Esophagus muscularis mucosa (tissue), 4 donors: ENCODE results near the gene AHNAK2. TPM values are rescaled to one million over a fixed set of nuclear protein-coding genes. Genes with fewer than 3 reads are reported as not detected.

ENCODE experiments used
- DNase-seq: peaks from one replicate; pipeline ENCODE4 v3.0.0-alpha.2; 2017; ENCODE audit errors: extremely low spot score
- H3K27ac ChIP-seq, 4 donors: fragments of 200-600 bp; sonication (generic); replicated peaks in 1 of 4; 1 replicate in 3 of 4; 2 replicates in 1 of 4; pipeline ENCODE4 v1.5.1; 2016 to 2019; ENCODE audit warnings: mild to moderate bottlenecking in 1 of 4
- H3K27me3 ChIP-seq, 4 donors: fragments of 200-600 bp; sonication (generic); one replicate each; pipeline versions ENCODE4 v1.5.1 to v1.6.0; 2016 to 2019
- H3K36me3 ChIP-seq, 4 donors: fragments of 200-600 bp; sonication (generic); one replicate each; pipeline ENCODE4 v1.5.1; 2016 to 2019
- H3K4me1 ChIP-seq, 4 donors: fragments of 200-600 bp; sonication (generic); one replicate each; pipeline ENCODE4 v1.5.1; 2016 to 2019
- H3K4me3 ChIP-seq, 4 donors: fragments of 200-600 bp; sonication (generic); 1 replicate in 2 of 4; 2 replicates in 2 of 4; pipeline ENCODE4 v1.5.1; 2016 to 2019; ENCODE audit warnings: mild to moderate bottlenecking in 4 of 4, moderate library complexity in 1 of 4
- H3K9me3 ChIP-seq, 4 donors: fragments of 200-600 bp; sonication (generic); 1 replicate in 3 of 4; 2 replicates in 1 of 4; pipeline ENCODE4 v1.5.1; 2016 to 2019
- CTCF ChIP-seq, 3 experiments: fragments of 200-600 bp in 2 of 3; fragments of 450-650 bp in 1 of 3; sonication (generic) in 2 of 3; IDR thresholded peaks; one replicate each; pipeline ENCODE4 v1.5.1; 2017 to 2019; ENCODE audit warnings: antibody characterized with exemption in 3 of 3, mild to moderate bottlenecking in 2 of 3, moderate library complexity in 1 of 3
- EP300 ChIP-seq: sonication (generic); formaldehyde crosslinking; IDR thresholded peaks from one replicate; pipeline ENCODE4 v1.6.1; 2017; ENCODE audit warnings: antibody characterized with exemption
- POLR2A ChIP-seq: fragments of 450-650 bp; IDR thresholded peaks from one replicate; pipeline ENCODE4 v1.6.1; 2017; ENCODE audit warnings: antibody characterized with exemption, moderate library complexity, mild to moderate bottlenecking, low read depth
- POLR2AphosphoS5 ChIP-seq, 2 donors: sonication (generic); formaldehyde crosslinking; IDR thresholded peaks; one replicate each; pipeline ENCODE4 v1.6.1; 2017; ENCODE audit warnings: antibody characterized with exemption in 2 of 2
- WGBS: methylation state at CpG from one replicate; pipeline ENCODE4 v1.1.5; 2018; 5-methylcytosine and 5-hydroxymethylcytosine counted together
- intact Hi-C: fragments of 100-400 bp; cut with DNase I; formaldehyde crosslinking; loops from one replicate; pipeline ENCODE4 v1.15.1; 2023
- total RNA-seq, 4 donors: library from RNA; depleted of rRNA; stranded (reverse); fragments of >200 nt; gene quantifications; one replicate each; pipeline versions ENCODE4 v1.1.0 to v1.2.1, GENCODE V29; 2016

AHNAK2 gene
- total RNA-seq, 4 donors from 2014 or later, result 95.3 to 277 (median 195) TPM

GRCh38 chr14:104900639-104901512 lies 77.3 kb downstream of the AHNAK2 start:
- Histone ChIP-seq H3K4me3 (no peak overlapping the region), H3K9me3 (no peaks in the 10 kb centered on the region), H3K36me3 (no peaks in the 10 kb centered on the region), H3K27me3 (peaks cover 0 to 16% (median 0%) of the 10 kb centered on the region in 4 donors), H3K27ac (no peak overlapping the region), H3K4me1 (peaks cover 4 to 16% (median 11%) of the 10 kb centered on the region in 4 donors)
- no peak for DNase-seq
- intact Hi-C loops, result no loop called here
- WGBS, result 93% methylated on average over 12 of the region's 12 CpGs
- no peak for TF ChIP-seq POLR2A
- no peak for TF ChIP-seq POLR2AphosphoS5 (IDR thresholded peaks at IDR 0.05)
- TF ChIP-seq EP300, result no peak
- TF ChIP-seq CTCF (IDR thresholded peaks at IDR 0.05), result no peak

GRCh38 chr14:104899781-104900180 lies 78.4 kb downstream of the AHNAK2 start:
- H3K27ac ChIP-seq, result no peak overlapping the region
- peaks cover 0 to 5% (median 0%) of the 10 kb centered on the region in 4 donors for H3K27me3 ChIP-seq
- no peak overlapping the region for H3K4me3 ChIP-seq
- TF ChIP-seq EP300, result no peak
- no peak for TF ChIP-seq POLR2AphosphoS5 (IDR thresholded peaks at IDR 0.05)
- no peak for TF ChIP-seq POLR2A
- TF ChIP-seq CTCF (IDR thresholded peaks at IDR 0.05), result no peak
- intact Hi-C loops, result loop anchor here (5.0 kb wide), 1 partner anchor 148 kb away; no protein-coding TSS in a partner anchor
- peaks cover 0 to 5% (median 0%) of the 10 kb centered on the region in 4 donors for H3K36me3 ChIP-seq
- DNase-seq, result no peak
- H3K4me1 ChIP-seq, result peaks cover 13 to 26% (median 22%) of the 10 kb centered on the region in 4 donors
- no peaks in the 10 kb centered on the region for H3K9me3 ChIP-seq
- 46% methylated on average over 2 of the region's 2 CpGs for WGBS

GRCh38 chr14:104898870-104899510 lies 79.2 kb downstream of the AHNAK2 start:
- Histone ChIP-seq H3K27ac (no peak overlapping the region), H3K4me1 (peaks cover 18 to 34% (median 26%) of the 10 kb centered on the region in 4 donors), H3K9me3 (no peaks in the 10 kb centered on the region), H3K27me3 (no peaks in the 10 kb centered on the region), H3K36me3 (peaks cover 0 to 13% (median 0%) of the 10 kb centered on the region in 4 donors), H3K4me3 (no peak overlapping the region)
- intact Hi-C loops, result loop anchor here (5.0 kb wide), 1 partner anchor 148 kb away; no protein-coding TSS in a partner anchor
- 77% methylated on average over 19 of the region's 24 CpGs for WGBS
- DNase-seq, result no peak
- TF ChIP-seq EP300, result no peak
- no peak for TF ChIP-seq CTCF (IDR thresholded peaks at IDR 0.05)
- TF ChIP-seq POLR2AphosphoS5 (IDR thresholded peaks at IDR 0.05), result no peak
- no peak for TF ChIP-seq POLR2A

- Histone ChIP-seq H3K27ac (no peak overlapping the region), H3K27me3 (no peaks in the 10 kb centered on the region), H3K36me3 (peaks cover 0 to 21% (median 0%) of the 10 kb centered on the region in 4 donors), H3K4me3 (no peak overlapping the region), H3K4me1 (peaks cover 18 to 34% (median 26%) of the 10 kb centered on the region in 4 donors), H3K9me3 (no peaks in the 10 kb centered on the region)
- no peak for DNase-seq
- 93% methylated on average over 7 of the region's 7 CpGs for WGBS
- intact Hi-C loops, result loop anchor here (5.0 kb wide), 1 partner anchor 149 kb away; no protein-coding TSS in a partner anchor
- no peak for TF ChIP-seq POLR2A
- TF ChIP-seq POLR2AphosphoS5 (IDR thresholded peaks at IDR 0.05), result no peak
- TF ChIP-seq CTCF (IDR thresholded peaks at IDR 0.05), result no peak
Measured at GRCh38 chr14:104898195-104898558, 80.0 kb downstream of the AHNAK2 start.
